Trophoblast cell (in vitro differentiated cells and primary cell): ENCODE results near the gene OR2A12.
"Not testable (repeated sequence)": the region's sequence is repeated elsewhere in the genome, so short reads cannot be mapped to it uniquely, and the experiment has no call there.

ENCODE experiments used
- DNase-seq, 2 donors: peaks; one replicate each; pipeline ENCODE4 v3.0.0-alpha.2; 2016
- H2AFZ ChIP-seq: 2 replicates; pipeline ENCODE4 v1.6.1; 2013; ENCODE audit warnings: low read length, moderate library complexity, mild to moderate bottlenecking; ENCODE audit not compliant: insufficient read depth, poor library complexity
- H2AK5ac ChIP-seq: 2 replicates; pipeline ENCODE4 v1.6.1; 2013; ENCODE audit warnings: mild to moderate bottlenecking, low read length
- H2BK120ac ChIP-seq: 2 replicates; pipeline ENCODE4 v1.6.1; 2013; ENCODE audit warnings: low read length, mild to moderate bottlenecking, moderate library complexity; ENCODE audit not compliant: insufficient read depth, poor library complexity
- H2BK12ac ChIP-seq: 2 replicates; pipeline ENCODE4 v1.6.1; 2013; ENCODE audit warnings: mild to moderate bottlenecking, low read length, moderate library complexity
- H2BK5ac ChIP-seq: 2 replicates; pipeline ENCODE4 v1.6.1; 2013; ENCODE audit warnings: low read length, low read depth, moderate library complexity, mild to moderate bottlenecking; ENCODE audit not compliant: poor library complexity
- H3K14ac ChIP-seq: 2 replicates; pipeline ENCODE4 v1.6.1; 2013; ENCODE audit warnings: mild to moderate bottlenecking, low read length
- H3K18ac ChIP-seq: 2 replicates; pipeline ENCODE4 v1.6.1; 2013; ENCODE audit warnings: mild to moderate bottlenecking, low read length
- H3K23ac ChIP-seq: 2 replicates; pipeline ENCODE4 v1.6.1; 2013; ENCODE audit warnings: low read length
- H3K27ac ChIP-seq: 2 replicates; pipeline ENCODE4 v1.5.1; 2013; ENCODE audit warnings: low read depth, mild to moderate bottlenecking, inconsistent platforms, low read length, moderate library complexity
- H3K27me3 ChIP-seq: 2 replicates; pipeline ENCODE4 v1.6.1; 2013; ENCODE audit warnings: inconsistent platforms, mild to moderate bottlenecking, low read length, moderate library complexity; ENCODE audit not compliant: insufficient read depth
- H3K36me3 ChIP-seq, 2 experiments: 1 replicate in 1 of 2; 2 replicates in 1 of 2; pipeline ENCODE4 v1.6.1; 2013; ENCODE audit warnings: low read length in 2 of 2, mild to moderate bottlenecking in 2 of 2, moderate library complexity in 1 of 2; ENCODE audit not compliant: insufficient read depth in 2 of 2, control insufficient read depth in 1 of 2
- H3K4ac ChIP-seq: 2 replicates; pipeline ENCODE4 v1.6.1; 2013; ENCODE audit warnings: low read depth, mild to moderate bottlenecking, low read length, moderate library complexity
- H3K4me1 ChIP-seq, 2 experiments: 1 replicate in 1 of 2; 2 replicates in 1 of 2; pipeline ENCODE4 v1.6.1; 2013; ENCODE audit warnings: low read length in 2 of 2, mild to moderate bottlenecking in 2 of 2, moderate library complexity in 1 of 2; ENCODE audit not compliant: insufficient read depth in 2 of 2, control insufficient read depth in 1 of 2
- H3K4me2 ChIP-seq: 2 replicates; pipeline ENCODE4 v1.6.1; 2013; ENCODE audit warnings: inconsistent platforms, mild to moderate bottlenecking, low read length, moderate library complexity
- H3K4me3 ChIP-seq: 2 replicates; pipeline ENCODE4 v1.5.1; 2013; ENCODE audit warnings: mild to moderate bottlenecking, low read depth, low read length, inconsistent platforms
- H3K79me1 ChIP-seq: one replicate; pipeline ENCODE4 v1.6.1; 2013; ENCODE audit warnings: low read length
- H3K79me2 ChIP-seq: 2 replicates; pipeline ENCODE4 v1.6.1; 2013; ENCODE audit warnings: low read length, mild to moderate bottlenecking; ENCODE audit not compliant: control insufficient read depth, insufficient read depth, poor library complexity
- H3K9ac ChIP-seq: 2 replicates; pipeline ENCODE4 v1.6.1; 2013; ENCODE audit warnings: mild to moderate bottlenecking, low read length
- H3K9me3 ChIP-seq: 2 replicates; pipeline ENCODE4 v1.6.1; 2013; ENCODE audit warnings: low read depth, mild to moderate bottlenecking, control low read depth, inconsistent platforms, low read length; ENCODE audit not compliant: insufficient read depth
- H4K12ac ChIP-seq: 2 replicates; pipeline ENCODE4 v1.6.1; 2013; ENCODE audit warnings: low read depth, mild to moderate bottlenecking, low read length, moderate library complexity
- H4K8ac ChIP-seq: 2 replicates; pipeline ENCODE4 v1.6.1; 2013; ENCODE audit warnings: low read depth, mild to moderate bottlenecking, low read length, moderate library complexity
- H4K91ac ChIP-seq: one replicate; pipeline ENCODE4 v1.6.1; 2013; ENCODE audit warnings: low read depth, mild to moderate bottlenecking, low read length, moderate library complexity
- WGBS: extraction: QIAGEN DNeasy Blood & Tissue Kit; methylation state at CpG from one replicate; pipeline ENCODE4 v1.1.7; 2013; ENCODE audit warnings: missing lambda C conversion rate; ENCODE audit not compliant: insufficient read length, insufficient coverage; ENCODE audit errors: extremely low coverage; 5-methylcytosine and 5-hydroxymethylcytosine counted together

Gene OR2A12

DNA sequence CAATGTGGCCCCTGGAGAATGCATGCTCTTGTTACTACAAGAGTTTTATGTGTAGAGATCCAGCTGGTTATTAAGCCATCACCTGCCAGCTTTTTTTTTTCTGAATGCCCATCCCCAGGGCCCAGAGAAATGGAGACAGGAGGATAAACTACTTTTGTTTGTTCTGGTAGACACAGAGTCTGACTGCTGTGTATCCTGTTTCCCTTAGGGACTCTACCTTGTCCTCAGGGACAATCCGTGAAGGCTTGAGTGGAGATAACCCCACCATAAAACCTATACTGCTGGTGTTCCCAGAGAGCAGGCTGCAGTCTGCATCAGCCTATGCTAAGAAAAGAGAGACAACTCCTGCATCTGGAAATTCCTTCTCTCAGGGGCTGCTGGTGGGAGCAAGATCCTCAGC, 37.4 kb upstream of the OR2A12 start, which contains the start of gene OR2A5:
OR2A5 (plus strand) TSS at position 301 of the 400 bp plus-strand sequence. CDS start 1,454 bp downstream, outside the sequence.
- no CpG with 5 or more reads among the region's 1 CpG for WGBS
- Histone ChIP-seq H3K27me3 (no peaks in the 10 kb centered on the region), H3K9me3 (no peaks in the 10 kb centered on the region), H3K4ac (no peak within 1 kb of the TSS), H3K18ac (no peak within 1 kb of the TSS), H4K12ac (no peak within 1 kb of the TSS), H2BK12ac (no peak within 1 kb of the TSS), H3K4me2 (no peak within 1 kb of the TSS), H2AK5ac (no peak within 1 kb of the TSS), H3K9ac (peak within 1 kb of the TSS; percentile 58), H3K36me3 (no peaks in the 10 kb centered on the region), H3K79me2 (no peaks in the 10 kb centered on the region), H4K8ac (no peak within 1 kb of the TSS), H2BK120ac (no peak within 1 kb of the TSS), H3K4me1 (no peaks in the 10 kb centered on the region), H3K14ac (no peak within 1 kb of the TSS), H3K4me3 (no peak within 1 kb of the TSS), H2BK5ac (no peak within 1 kb of the TSS), H3K27ac (no peak within 1 kb of the TSS), H3K79me1 (no peaks in the 10 kb centered on the region), H4K91ac (no peak within 1 kb of the TSS), H3K23ac (no peak within 1 kb of the TSS), H2AFZ (no peak within 1 kb of the TSS)
- DNase-seq, result no peak

DNA sequence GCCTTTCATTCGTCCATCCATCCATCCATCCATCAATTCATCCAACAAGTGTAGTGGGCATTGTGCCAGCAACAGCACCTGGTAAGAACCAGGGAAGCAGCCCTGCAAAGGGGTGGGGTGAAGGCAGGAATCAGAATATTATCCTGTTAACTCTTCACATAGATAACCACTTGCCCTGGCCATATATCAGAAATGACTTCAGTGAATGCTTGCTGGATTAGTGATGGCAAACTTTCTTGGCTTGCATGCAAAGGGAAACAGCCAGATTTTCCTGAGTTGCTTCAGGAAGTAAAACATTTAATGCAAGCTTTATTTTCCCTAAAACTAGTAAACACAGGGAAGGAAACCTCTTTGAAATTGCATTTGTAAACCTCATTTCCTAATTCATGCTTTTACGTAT, 36.6 kb upstream of the OR2A12 start:
- no peaks in the 10 kb centered on the region for H3K4me1 ChIP-seq
- H3K9ac ChIP-seq, result peak overlapping the region; percentile 58
- H3K27ac ChIP-seq, result no peak overlapping the region
- H3K14ac ChIP-seq, result no peak overlapping the region
- H3K9me3 ChIP-seq, result no peaks in the 10 kb centered on the region
- no peak overlapping the region for H4K12ac ChIP-seq
- no peaks in the 10 kb centered on the region for H3K36me3 ChIP-seq
- no peak overlapping the region for H2BK12ac ChIP-seq
- DNase-seq, result no peak
- no peak overlapping the region for H2BK120ac ChIP-seq
- no peak overlapping the region for H4K91ac ChIP-seq
- no peak overlapping the region for H2AFZ ChIP-seq
- no peaks in the 10 kb centered on the region for H3K79me2 ChIP-seq
- H2BK5ac ChIP-seq, result no peak overlapping the region
- no peak overlapping the region for H3K18ac ChIP-seq
- no peak overlapping the region for H3K23ac ChIP-seq
- no peak overlapping the region for H3K4me3 ChIP-seq
- no peak overlapping the region for H4K8ac ChIP-seq
- WGBS, result no CpG with 5 or more reads among the region's 2 CpGs
- no peak overlapping the region for H3K4ac ChIP-seq
- no peaks in the 10 kb centered on the region for H3K79me1 ChIP-seq
- no peak overlapping the region for H2AK5ac ChIP-seq
- H3K4me2 ChIP-seq, result no peak overlapping the region
- H3K27me3 ChIP-seq, result no peaks in the 10 kb centered on the region

DNA sequence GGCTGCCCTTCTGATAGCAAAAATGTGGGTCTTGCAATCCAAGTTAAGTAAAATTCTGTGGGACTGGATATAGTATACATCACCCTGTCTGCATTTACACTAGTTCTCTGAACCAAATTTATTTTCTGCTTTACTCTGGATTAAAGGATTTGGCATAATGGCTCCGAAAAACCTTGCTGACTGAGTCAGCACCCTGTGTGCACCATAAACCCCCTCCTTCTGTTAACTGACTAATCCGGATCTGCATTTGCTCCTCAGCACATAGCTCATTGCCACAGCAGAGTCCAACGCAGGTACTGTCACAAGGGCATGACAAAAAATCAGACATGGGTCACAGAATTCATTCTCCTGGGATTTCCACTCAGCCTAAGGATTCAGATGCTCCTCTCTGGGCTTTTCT, 36.0 kb upstream of the OR2A12 start:
- Histone ChIP-seq H3K9ac (no peak overlapping the region), H3K4me1 (no peaks in the 10 kb centered on the region)
- no CpG with 5 or more reads among the region's 3 CpGs for WGBS

DNA sequence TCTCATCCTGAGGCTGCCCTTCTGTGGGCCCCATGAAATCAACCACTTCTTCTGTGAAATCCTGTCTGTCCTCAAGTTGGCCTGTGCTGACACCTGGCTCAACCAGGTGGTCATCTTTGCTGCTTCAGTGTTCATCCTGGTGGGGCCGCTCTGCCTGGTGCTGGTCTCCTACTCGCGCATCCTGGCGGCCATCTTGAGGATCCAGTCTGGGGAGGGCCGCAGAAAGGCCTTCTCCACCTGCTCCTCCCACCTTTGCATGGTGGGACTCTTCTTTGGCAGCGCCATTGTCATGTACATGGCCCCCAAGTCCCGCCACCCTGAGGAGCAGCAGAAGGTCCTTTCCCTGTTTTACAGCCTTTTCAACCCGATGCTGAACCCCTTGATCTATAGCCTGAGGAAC, 35.2 kb upstream of the OR2A12 start:
- not testable (repeated sequence) for H3K36me3 ChIP-seq, H3K9me3 ChIP-seq, H2BK5ac ChIP-seq, H3K4me3 ChIP-seq, H3K79me1 ChIP-seq, H2BK120ac ChIP-seq, H3K4me1 ChIP-seq, H3K23ac ChIP-seq, H3K4ac ChIP-seq, H3K14ac ChIP-seq, H3K27ac ChIP-seq, H3K4me2 ChIP-seq, H3K27me3 ChIP-seq, H4K8ac ChIP-seq, H4K91ac ChIP-seq, DNase-seq, H4K12ac ChIP-seq, H2AK5ac ChIP-seq, H2BK12ac ChIP-seq, H3K79me2 ChIP-seq, H3K18ac ChIP-seq, H2AFZ ChIP-seq, H3K9ac ChIP-seq
- WGBS, result no CpG with 5 or more reads among the region's 8 CpGs

More for the DNA sequence above, 36.0 kb upstream of the OR2A12 start:
- no peaks in the 10 kb centered on the region for H3K9me3 ChIP-seq
- H3K4me3 ChIP-seq, result no peak overlapping the region
- no peak overlapping the region for H4K8ac ChIP-seq
- H2BK5ac ChIP-seq, result no peak overlapping the region
- no peak overlapping the region for H3K27ac ChIP-seq
- H3K18ac ChIP-seq, result no peak overlapping the region
- no peak overlapping the region for H3K14ac ChIP-seq
- H3K36me3 ChIP-seq, result no peaks in the 10 kb centered on the region
- no peak overlapping the region for H4K91ac ChIP-seq
- H2AFZ ChIP-seq, result no peak overlapping the region
- H3K79me1 ChIP-seq, result no peaks in the 10 kb centered on the region
- DNase-seq, result no peak
- no peak overlapping the region for H2AK5ac ChIP-seq
- no peak overlapping the region for H2BK12ac ChIP-seq
- H3K79me2 ChIP-seq, result no peaks in the 10 kb centered on the region
- no peak overlapping the region for H4K12ac ChIP-seq
- H3K27me3 ChIP-seq, result no peaks in the 10 kb centered on the region
- H3K4me2 ChIP-seq, result no peak overlapping the region
- H3K4ac ChIP-seq, result no peak overlapping the region
- H2BK120ac ChIP-seq, result no peak overlapping the region
- no peak overlapping the region for H3K23ac ChIP-seq
